Endometrium (tissue), 2 donors: Measurements from ENCODE around the gene IL6.
"Not testable (repeated sequence)": the region's sequence is repeated elsewhere in the genome, so short reads cannot be mapped to it uniquely, and the experiment has no call there.

Experiments used
- FAIRE-seq: peaks from 2 replicates; lab custom pipeline; 2012; peaks lifted over from hg19 to GRCh38; lab: Jason Lieb, UNC
- donor health status: control.
- donor health status: control.

Gene IL6

DNA sequence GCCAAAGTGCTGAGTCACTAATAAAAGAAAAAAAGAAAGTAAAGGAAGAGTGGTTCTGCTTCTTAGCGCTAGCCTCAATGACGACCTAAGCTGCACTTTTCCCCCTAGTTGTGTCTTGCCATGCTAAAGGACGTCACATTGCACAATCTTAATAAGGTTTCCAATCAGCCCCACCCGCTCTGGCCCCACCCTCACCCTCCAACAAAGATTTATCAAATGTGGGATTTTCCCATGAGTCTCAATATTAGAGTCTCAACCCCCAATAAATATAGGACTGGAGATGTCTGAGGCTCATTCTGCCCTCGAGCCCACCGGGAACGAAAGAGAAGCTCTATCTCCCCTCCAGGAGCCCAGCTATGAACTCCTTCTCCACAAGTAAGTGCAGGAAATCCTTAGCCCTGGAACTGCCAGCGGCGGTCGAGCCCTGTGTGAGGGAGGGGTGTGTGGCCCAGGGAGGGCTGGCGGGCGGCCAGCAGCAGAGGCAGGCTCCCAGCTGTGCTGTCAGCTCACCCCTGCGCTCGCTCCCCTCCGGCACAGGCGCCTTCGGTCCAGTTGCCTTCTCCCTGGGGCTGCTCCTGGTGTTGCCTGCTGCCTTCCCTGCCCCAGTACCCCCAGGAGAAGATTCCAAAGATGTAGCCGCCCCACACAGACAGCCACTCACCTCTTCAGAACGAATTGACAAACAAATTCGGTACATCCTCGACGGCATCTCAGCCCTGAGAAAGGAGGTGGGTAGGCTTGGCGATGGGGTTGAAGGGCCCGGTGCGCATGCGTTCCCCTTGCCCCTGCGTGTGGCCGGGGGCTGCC, at the start of gene IL6:
IL6 (plus strand) TSS at position 294 of the 807 bp plus-strand sequence; CDS start at position 357, 63 bp downstream.
- no peak for FAIRE-seq

- not testable (repeated sequence) for FAIRE-seq
Observed at GRCh38 chr7:22677263-22677662, 49.7 kb upstream of the IL6 start.

DNA sequence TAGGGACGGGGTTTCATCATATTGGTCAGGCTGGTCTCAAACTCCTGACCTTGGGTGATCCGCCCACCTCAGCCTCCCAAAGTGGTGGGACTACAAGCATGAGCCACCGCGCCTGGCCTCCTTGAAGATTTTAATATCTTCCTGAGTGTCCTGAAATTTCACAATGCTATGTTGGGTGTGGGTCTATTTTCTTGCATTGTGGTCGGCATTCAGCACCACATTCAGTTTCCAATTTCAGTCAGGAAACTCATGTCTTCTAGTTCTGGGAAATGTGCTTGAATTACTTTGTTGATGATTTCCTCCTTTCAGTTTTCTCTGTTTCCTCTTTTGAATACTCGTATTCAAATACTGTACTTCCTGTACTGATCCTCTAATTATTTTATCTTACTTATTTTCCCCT, 49.3 kb upstream of the IL6 start:
- FAIRE-seq, result no peak

- no peak for FAIRE-seq
Observed at GRCh38 chr7:22680482-22680911, 46.5 kb upstream of the IL6 start.

DNA sequence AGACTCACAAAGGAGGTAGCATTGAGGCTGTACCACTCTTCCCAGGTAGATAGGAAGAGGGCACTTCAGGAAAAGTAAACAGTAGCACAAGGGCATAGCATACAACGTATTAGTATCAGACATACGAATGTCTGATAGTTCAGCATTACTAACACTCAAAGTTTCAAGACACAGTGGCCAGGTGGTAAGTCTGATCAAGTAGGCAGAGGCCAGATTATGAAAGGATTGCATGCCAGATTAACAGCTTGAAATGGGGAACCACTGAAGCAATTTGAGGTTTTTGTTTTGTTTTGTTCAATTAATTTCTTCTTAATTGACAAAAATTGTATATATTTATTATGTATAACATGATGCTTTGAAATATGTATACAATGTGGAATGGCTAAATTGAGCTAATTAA, 45.7 kb upstream of the IL6 start:
- no peak for FAIRE-seq

GRCh38 chr7:22681852-22682657, 44.9 kb upstream of the IL6 start:
- FAIRE-seq, result no peak

- FAIRE-seq, result no peak
Observed at GRCh38 chr7:22683379-22683778, 43.6 kb upstream of the IL6 start.

DNA sequence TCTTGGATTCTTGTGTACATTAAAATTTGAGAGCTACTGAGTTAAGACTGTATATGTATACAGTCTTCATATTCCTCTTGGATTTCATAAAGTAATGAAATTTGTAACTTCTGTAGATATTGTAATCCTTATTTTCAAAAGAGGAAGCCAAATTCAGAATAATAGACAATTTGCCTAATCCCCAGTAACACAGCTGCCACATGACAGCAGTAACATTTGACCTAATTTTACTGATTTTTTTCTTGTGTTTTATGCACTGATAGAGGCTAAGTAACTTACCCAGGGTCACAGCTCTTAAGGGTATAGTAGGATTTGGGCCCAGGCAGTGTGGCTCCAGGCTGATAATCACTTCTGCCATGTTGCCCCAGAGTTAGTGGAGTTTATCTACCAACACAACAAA, 40.4 kb upstream of the IL6 start:
- FAIRE-seq, result no peak

DNA sequence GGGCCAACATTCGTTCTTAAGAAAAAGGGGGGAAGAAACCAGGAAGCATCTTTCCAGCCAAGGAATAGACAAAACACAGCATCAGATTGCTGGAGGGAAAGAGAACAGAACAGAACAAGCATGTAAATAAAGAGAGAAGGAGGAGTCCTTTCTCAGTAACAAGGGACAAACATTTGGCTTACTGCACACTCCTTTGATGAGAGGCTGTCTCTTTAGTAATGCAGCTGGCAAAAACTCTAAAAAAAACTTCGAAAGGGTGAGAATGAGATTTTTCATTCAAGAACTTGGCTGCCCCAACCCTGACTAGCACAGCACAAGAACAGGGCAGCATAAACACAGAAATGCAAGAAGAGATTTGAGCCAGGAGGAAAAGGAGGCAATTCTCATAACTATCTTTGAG, 38.9 kb upstream of the IL6 start:
- FAIRE-seq, result peak; percentile 82

- FAIRE-seq, result not testable (repeated sequence)
Observed at GRCh38 chr7:22688934-22689333, 38.1 kb upstream of the IL6 start.

GRCh38 chr7:22694597-22695207, 32.3 kb upstream of the IL6 start:
- FAIRE-seq, result no peak

- FAIRE-seq, result no peak
Observed at GRCh38 chr7:22695476-22696132, 31.4 kb upstream of the IL6 start.

DNA sequence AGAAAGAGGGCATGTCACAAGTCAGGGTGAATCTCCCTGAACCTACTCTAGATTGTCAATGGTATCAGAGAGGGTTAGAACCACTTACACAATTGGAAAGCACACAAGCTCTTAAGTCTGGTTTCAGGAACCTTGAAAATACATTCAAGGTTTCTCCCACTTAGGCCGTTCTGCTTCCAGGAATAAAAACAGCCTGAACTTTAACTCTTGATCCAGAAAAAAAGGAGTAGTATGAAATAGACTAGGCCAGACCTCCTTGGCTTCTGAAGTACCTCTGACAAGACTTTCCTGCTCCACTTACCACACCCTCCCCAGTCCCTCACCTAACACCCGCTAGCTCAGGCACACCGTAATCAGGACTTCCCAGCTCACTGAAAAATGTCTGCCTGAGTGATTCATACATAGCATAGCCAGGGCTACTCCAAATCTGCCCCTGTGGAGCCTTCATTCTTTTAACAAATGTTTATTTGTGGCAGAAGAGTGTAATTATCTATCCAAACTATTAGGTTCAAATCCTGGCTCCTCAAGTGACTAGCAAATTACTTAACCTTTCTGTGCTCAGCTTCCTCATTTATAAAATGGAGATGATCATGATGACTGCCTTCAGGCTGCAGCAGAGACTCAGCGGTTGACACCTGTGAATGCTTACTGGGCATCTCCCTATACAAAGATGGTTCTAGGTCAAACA, 30.3 kb upstream of the IL6 start:
- FAIRE-seq, result no peak

DNA sequence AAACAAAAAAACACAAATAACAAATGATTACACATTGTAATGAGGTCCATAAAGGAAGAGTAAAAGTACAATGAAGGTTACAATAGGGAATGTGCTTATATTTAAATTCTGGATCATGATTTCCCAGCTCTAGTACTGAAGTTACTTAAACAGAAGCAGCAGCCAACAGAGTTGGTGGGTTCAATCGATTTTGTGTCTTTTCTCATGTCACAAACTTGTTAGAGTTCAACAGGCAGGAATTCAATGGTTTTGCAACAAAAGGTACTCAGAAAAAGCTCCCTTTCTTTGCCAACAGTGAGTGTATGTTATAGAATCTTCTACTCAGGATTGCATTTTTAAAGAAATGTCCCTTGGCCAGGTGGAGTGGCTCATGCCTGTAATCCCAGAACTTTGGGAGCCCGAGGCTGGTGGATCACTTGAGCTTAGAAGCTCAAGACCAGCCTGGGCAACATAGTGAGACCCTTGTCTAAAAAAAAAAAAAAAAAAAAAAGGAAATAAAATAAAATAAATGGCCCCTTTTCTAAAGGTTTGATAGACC, 29.6 kb upstream of the IL6 start:
- no peak for FAIRE-seq

- no peak for FAIRE-seq
Observed at GRCh38 chr7:22697876-22698606, 29.0 kb upstream of the IL6 start.

GRCh38 chr7:22698767-22699166, 28.2 kb upstream of the IL6 start:
- FAIRE-seq, result no peak

DNA sequence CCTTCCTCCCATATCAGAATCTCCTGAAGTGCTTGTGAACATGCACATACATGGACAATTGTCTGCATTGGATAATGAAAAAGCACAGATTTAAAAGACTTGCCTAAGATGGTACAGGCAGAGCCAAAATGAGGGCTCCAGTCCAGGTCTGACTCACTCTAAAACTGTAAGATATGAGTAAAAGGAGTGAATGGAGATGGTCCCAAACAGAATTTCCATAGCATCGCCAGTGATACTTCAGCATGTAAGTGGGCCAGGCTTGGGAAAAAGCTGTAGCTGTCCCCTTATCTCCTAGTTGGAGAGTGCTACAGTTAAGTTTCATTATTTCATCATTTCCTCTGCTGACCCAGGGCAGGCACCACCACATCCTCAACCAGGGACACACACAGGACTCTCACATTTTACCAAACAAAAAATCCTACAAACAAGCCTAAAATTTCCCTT, 26.4 kb upstream of the IL6 start:
- FAIRE-seq, result no peak

GRCh38 chr7:22702516-22702915, 24.5 kb upstream of the IL6 start:
- no peak for FAIRE-seq

DNA sequence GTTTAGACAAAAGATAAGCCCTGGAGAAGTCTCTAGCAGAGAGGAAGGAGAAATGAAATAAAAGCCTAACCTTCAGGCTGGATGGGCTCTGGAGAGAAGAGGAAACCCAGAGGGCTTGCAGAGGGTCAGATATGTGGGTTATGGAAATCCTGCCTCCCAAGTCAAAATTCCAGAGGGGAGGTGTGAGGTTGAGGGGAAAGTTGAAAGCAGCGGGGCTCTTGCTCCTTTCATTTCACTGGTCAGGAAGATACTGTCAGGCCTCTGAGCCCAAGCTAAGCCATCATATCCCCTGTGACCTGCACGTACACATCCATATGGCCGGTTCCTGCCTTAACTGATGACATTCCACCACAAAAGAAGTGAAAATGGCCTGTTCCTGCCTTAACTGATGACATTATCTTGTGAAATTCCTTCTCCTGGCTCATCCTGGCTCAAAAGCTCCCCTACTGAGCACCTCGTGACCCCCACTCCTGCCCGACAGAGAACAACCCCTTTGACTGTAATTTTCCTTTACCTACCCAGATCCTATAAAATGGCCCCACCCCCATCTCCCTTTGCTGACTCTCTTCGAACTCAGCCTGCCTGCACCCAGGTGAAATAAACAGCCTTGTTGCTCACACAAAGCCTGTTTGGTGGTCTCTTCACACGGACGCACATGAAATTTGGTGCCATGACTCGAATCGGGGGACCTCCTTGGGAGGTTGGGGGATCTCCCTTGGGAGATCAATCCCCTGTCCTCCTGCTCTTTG, 23.7 kb upstream of the IL6 start:
- FAIRE-seq, result not testable (repeated sequence)
